ENCODE measurements around the gene PCYOX1L.
A peak's percentile ranks its signal among the peaks of the same experiment; 100 is the strongest.

PCYOX1L gene

DNA sequence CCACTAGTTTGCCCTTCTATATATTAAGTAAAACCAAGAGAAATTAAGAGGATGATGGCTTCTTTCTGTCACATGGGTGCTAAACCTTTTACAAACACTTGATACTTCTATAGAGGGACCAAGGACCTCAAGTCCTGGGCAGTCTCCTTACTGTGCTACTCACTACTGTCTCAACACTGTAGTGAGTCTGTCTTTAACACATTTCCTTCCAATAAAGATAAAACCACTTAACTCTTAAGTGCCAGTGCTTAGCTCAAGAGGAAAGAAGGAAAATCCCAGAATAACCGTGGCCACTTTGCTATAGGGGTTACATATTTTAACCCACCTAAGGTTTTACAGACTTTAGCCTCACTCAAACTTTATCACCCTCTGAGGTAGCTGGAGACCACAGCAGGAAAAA, 16.9 kb upstream of the PCYOX1L start:
- Mint-ChIP-seq H3K27ac (no peak overlapping the region), H3K27me3 (ENCODE audit: low read depth, poor library complexity) (no peaks in the 10 kb centered on the region), H3K9me3 (no peaks in the 10 kb centered on the region), H3K36me3 (ENCODE audit: low read depth) (no peaks in the 10 kb centered on the region), H3K4me1 (peaks cover 26% of the 10 kb centered on the region), H3K4me3 (no peak overlapping the region)
- TF ChIP-seq, protein P1, sequence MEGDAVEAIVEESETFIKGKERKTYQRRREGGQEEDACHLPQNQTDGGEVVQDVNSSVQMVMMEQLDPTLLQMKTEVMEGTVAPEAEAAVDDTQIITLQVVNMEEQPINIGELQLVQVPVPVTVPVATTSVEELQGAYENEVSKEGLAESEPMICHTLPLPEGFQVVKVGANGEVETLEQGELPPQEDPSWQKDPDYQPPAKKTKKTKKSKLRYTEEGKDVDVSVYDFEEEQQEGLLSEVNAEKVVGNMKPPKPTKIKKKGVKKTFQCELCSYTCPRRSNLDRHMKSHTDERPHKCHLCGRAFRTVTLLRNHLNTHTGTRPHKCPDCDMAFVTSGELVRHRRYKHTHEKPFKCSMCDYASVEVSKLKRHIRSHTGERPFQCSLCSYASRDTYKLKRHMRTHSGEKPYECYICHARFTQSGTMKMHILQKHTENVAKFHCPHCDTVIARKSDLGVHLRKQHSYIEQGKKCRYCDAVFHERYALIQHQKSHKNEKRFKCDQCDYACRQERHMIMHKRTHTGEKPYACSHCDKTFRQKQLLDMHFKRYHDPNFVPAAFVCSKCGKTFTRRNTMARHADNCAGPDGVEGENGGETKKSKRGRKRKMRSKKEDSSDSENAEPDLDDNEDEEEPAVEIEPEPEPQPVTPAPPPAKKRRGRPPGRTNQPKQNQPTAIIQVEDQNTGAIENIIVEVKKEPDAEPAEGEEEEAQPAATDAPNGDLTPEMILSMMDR (IDR thresholded peaks at IDR 0.05): no peak
- DNase-seq: no peak

DNA sequence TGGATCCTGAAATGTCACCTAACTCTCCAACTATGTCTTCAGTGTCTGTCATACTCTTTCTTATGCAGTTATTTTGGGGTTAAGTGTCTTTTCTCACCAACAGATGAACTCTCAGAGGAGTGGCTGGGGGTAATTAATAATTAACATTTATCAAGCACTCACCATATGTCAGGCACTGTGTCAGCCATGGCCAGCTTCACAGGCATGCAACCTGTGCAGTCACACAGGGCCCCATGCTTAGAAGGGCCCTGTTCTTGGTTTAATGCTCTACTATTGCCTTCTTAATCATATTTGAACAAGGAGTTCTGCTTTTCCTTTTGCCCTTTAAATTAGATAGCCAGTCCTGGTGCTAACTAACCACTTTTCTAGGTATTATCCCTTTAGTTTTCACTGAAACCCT, 16.0 kb upstream of the PCYOX1L start:
- no peak overlapping the region for H3K27ac Mint-ChIP-seq
- no peaks in the 10 kb centered on the region for H3K9me3 Mint-ChIP-seq
- no peak for DNase-seq
- peaks cover 34% of the 10 kb centered on the region for H3K4me1 Mint-ChIP-seq
- H3K36me3 Mint-ChIP-seq (ENCODE audit: low read depth): no peaks in the 10 kb centered on the region
- H3K27me3 Mint-ChIP-seq (ENCODE audit: low read depth, poor library complexity): no peaks in the 10 kb centered on the region
- TF ChIP-seq, protein P1 (IDR thresholded peaks at IDR 0.05): no peak
- no peak overlapping the region for H3K4me3 Mint-ChIP-seq

DNA sequence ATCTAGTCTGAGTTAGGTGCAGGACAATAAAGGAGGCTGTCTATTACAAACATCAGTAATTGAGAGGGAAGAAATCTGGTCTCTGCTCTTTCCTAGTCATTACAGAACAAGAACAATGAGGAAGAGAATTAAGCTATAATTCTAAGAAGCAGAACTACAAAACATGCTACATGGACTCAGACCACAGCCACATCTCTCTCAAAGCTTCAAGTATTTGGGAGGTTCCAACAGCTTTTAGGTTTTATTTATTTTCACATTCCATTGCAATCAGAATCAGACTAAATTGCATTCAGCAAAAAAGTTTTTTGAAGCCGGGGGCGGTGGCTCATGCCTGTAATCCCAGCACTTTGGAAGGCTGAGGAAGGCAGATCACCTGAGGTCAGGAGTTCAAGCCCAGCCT, 13.7 kb upstream of the PCYOX1L start:
- peaks cover 35% of the 10 kb centered on the region for H3K4me1 Mint-ChIP-seq
- H3K27me3 Mint-ChIP-seq (ENCODE audit: low read depth, poor library complexity): no peaks in the 10 kb centered on the region
- peak overlapping the region; percentile 96 for H3K4me3 Mint-ChIP-seq
- TF ChIP-seq, protein P1 (IDR thresholded peaks at IDR 0.05): no peak
- H3K27ac Mint-ChIP-seq: peak overlapping the region; percentile 16
- no peak for DNase-seq
- H3K9me3 Mint-ChIP-seq: no peaks in the 10 kb centered on the region
- peaks cover 10% of the 10 kb centered on the region for H3K36me3 Mint-ChIP-seq (ENCODE audit: low read depth)

GRCh38 chr5:149345147-149345891, 12.5 kb upstream of the PCYOX1L start, which contains the start of gene GRPEL2:
TSS of gene GRPEL2 (plus strand) at chr5:149345499. CDS start at chr5:149345540, 41 bp downstream.
- Mint-ChIP-seq H3K4me1 (peaks cover 35% of the 10 kb centered on the region), H3K27me3 (ENCODE audit: low read depth, poor library complexity) (no peaks in the 10 kb centered on the region), H3K4me3 (peak within 1 kb of the TSS; percentile 96), H3K9me3 (no peaks in the 10 kb centered on the region), H3K27ac (peak within 1 kb of the TSS; percentile 98), H3K36me3 (ENCODE audit: low read depth) (peaks cover 20% of the 10 kb centered on the region)
- TF ChIP-seq, protein P1 (IDR thresholded peaks at IDR 0.05): no peak
- peak; percentile 93 for DNase-seq

GRCh38 chr5:149345892-149346222, 12.0 kb upstream of the PCYOX1L start:
- no peak for DNase-seq
- peaks cover 35% of the 10 kb centered on the region for H3K4me1 Mint-ChIP-seq
- no peaks in the 10 kb centered on the region for H3K27me3 Mint-ChIP-seq (ENCODE audit: low read depth, poor library complexity)
- H3K4me3 Mint-ChIP-seq: peak overlapping the region; percentile 96
- no peaks in the 10 kb centered on the region for H3K9me3 Mint-ChIP-seq
- peaks cover 26% of the 10 kb centered on the region for H3K36me3 Mint-ChIP-seq (ENCODE audit: low read depth)
- TF ChIP-seq, protein P1 (IDR thresholded peaks at IDR 0.05): no peak
- no peak overlapping the region for H3K27ac Mint-ChIP-seq

GRCh38 chr5:149348518-149348917, 9.3 kb upstream of the PCYOX1L start:
- no peak for DNase-seq
- H3K4me3 Mint-ChIP-seq: no peak overlapping the region
- peaks cover 48% of the 10 kb centered on the region for H3K36me3 Mint-ChIP-seq (ENCODE audit: low read depth)
- H3K4me1 Mint-ChIP-seq: peaks cover 35% of the 10 kb centered on the region
- TF ChIP-seq, protein P1 (IDR thresholded peaks at IDR 0.05): no peak
- H3K9me3 Mint-ChIP-seq: no peaks in the 10 kb centered on the region
- no peak overlapping the region for H3K27ac Mint-ChIP-seq
- H3K27me3 Mint-ChIP-seq (ENCODE audit: low read depth, poor library complexity): no peaks in the 10 kb centered on the region
